ENCODE measurements around the gene ZNF142.
"Not testable (repeated sequence)": the region's sequence is repeated elsewhere in the genome, so short reads cannot be mapped to it uniquely, and the experiment has no call there.

Gene ZNF142, protein sequence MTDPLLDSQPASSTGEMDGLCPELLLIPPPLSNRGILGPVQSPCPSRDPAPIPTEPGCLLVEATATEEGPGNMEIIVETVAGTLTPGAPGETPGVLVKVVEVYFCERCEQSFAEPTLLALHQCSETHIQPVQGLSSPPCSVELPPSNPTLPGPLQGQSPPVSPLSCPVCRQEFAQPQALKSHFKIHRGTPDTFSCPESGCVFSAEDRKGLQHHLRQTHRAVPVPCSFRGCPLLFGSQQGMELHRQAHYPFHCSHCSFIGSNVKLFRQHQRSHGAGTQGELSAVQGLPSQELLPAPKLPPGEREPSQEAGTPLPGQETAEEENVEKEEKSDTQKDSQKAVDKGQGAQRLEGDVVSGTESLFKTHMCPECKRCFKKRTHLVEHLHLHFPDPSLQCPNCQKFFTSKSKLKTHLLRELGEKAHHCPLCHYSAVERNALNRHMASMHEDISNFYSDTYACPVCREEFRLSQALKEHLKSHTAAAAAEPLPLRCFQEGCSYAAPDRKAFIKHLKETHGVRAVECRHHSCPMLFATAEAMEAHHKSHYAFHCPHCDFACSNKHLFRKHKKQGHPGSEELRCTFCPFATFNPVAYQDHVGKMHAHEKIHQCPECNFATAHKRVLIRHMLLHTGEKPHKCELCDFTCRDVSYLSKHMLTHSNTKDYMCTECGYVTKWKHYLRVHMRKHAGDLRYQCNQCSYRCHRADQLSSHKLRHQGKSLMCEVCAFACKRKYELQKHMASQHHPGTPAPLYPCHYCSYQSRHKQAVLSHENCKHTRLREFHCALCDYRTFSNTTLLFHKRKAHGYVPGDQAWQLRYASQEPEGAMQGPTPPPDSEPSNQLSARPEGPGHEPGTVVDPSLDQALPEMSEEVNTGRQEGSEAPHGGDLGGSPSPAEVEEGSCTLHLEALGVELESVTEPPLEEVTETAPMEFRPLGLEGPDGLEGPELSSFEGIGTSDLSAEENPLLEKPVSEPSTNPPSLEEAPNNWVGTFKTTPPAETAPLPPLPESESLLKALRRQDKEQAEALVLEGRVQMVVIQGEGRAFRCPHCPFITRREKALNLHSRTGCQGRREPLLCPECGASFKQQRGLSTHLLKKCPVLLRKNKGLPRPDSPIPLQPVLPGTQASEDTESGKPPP (N-terminal part only)

GRCh38 chr2:218659258-218659987 is at the start of gene ZNF142, which contains the start of gene BCS1L:
Gene ZNF142, minus strand, starts transcription at chr2:218659623. Its CDS starts 3,194 bp downstream, at chr2:218656429.
Gene BCS1L, plus strand, starts transcription at chr2:218659683. Its CDS starts 1,305 bp downstream, at chr2:218660988.
- peak within 1 kb of the TSS; percentile 91 for H3K9ac ChIP-seq (ENCODE audit: low read depth, low read length)
- peak within 1 kb of the TSS; percentile 98 for H3K4me3 ChIP-seq (ENCODE audit: low read depth, low read length)
- no peaks in the 10 kb centered on the region for H3K27me3 ChIP-seq (ENCODE audit: control insufficient read depth, insufficient read depth, low read length)
- peaks cover 45% of the 10 kb centered on the region for H3K36me3 ChIP-seq (ENCODE audit: control insufficient read depth, insufficient read depth, low read length)
- H3K4me1 ChIP-seq (ENCODE audit: control insufficient read depth, insufficient read depth, low read length), result peaks cover 2% of the 10 kb centered on the region
- no peaks in the 10 kb centered on the region for H3K9me3 ChIP-seq (ENCODE audit: control insufficient read depth, insufficient read depth, low read length)

DNA sequence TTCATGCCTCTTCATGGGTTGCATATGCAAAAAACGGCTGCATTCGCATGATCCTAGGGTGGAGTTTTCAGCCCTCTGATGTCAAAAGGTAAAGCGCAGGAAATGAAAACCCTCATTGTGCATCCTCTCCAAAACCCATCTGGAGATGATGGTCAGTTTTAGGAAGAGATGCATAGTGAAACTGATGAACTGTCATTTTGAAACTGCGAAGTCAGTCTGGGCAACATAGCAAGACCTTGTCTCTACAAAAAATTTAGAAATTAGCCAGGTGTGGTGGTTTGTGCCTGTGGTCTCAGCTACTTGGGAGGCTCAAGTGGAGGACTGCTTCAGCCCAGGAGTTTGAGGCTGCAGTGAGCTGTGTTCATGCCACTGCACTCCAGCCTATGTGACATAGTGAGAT is 48.7 kb upstream of the ZNF142 start:
- H3K36me3 ChIP-seq (ENCODE audit: control insufficient read depth, insufficient read depth, low read length), result no peaks in the 10 kb centered on the region
- H3K4me1 ChIP-seq (ENCODE audit: control insufficient read depth, insufficient read depth, low read length), result no peaks in the 10 kb centered on the region
- no peaks in the 10 kb centered on the region for H3K9me3 ChIP-seq (ENCODE audit: control insufficient read depth, insufficient read depth, low read length)
- no peak overlapping the region for H3K4me3 ChIP-seq (ENCODE audit: low read depth, low read length)
- H3K27me3 ChIP-seq (ENCODE audit: control insufficient read depth, insufficient read depth, low read length), result no peaks in the 10 kb centered on the region
- no peak overlapping the region for H3K9ac ChIP-seq (ENCODE audit: low read depth, low read length)

DNA sequence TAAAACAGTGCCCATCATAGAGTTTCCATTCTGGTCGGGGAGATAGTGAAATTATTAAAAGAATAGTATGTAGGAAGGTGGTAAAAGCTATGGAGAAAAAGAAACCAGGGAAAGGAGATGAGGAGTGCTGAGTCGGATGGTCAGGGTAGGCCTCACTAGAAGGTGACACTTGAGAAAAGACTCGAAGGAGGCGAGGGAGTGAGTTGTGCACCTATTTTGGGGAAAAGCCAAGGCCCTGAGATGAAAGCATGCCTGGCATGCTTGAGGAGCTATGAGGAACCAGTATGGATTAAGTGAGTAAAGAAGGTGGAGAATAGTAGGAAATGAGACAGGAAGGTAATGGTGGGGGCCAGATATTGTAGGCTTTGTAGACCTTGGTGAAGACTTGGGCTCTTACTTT is 43.9 kb upstream of the ZNF142 start:
- Histone ChIP-seq H3K4me3 (ENCODE audit: low read depth, low read length) (no peak overlapping the region), H3K9me3 (ENCODE audit: control insufficient read depth, insufficient read depth, low read length) (no peaks in the 10 kb centered on the region), H3K9ac (ENCODE audit: low read depth, low read length) (no peak overlapping the region), H3K27me3 (ENCODE audit: control insufficient read depth, insufficient read depth, low read length) (no peaks in the 10 kb centered on the region), H3K36me3 (ENCODE audit: control insufficient read depth, insufficient read depth, low read length) (peaks cover 14% of the 10 kb centered on the region), H3K4me1 (ENCODE audit: control insufficient read depth, insufficient read depth, low read length) (no peaks in the 10 kb centered on the region)

GRCh38 chr2:218701806-218702205 is 42.4 kb upstream of the ZNF142 start:
- Histone ChIP-seq H3K4me1 (ENCODE audit: control insufficient read depth, insufficient read depth, low read length) (no peaks in the 10 kb centered on the region), H3K27me3 (ENCODE audit: control insufficient read depth, insufficient read depth, low read length) (no peaks in the 10 kb centered on the region), H3K4me3 (ENCODE audit: low read depth, low read length) (no peak overlapping the region), H3K36me3 (ENCODE audit: control insufficient read depth, insufficient read depth, low read length) (peaks cover 20% of the 10 kb centered on the region), H3K9ac (ENCODE audit: low read depth, low read length) (no peak overlapping the region), H3K9me3 (ENCODE audit: control insufficient read depth, insufficient read depth, low read length) (no peaks in the 10 kb centered on the region)

- peaks cover 22% of the 10 kb centered on the region for H3K36me3 ChIP-seq (ENCODE audit: control insufficient read depth, insufficient read depth, low read length)
Measured at GRCh38 chr2:218698885-218699284, 39.5 kb upstream of the ZNF142 start.

GRCh38 chr2:218694405-218695145 is 35.2 kb upstream of the ZNF142 start:
- Histone ChIP-seq H3K9me3 (ENCODE audit: control insufficient read depth, insufficient read depth, low read length) (no peaks in the 10 kb centered on the region), H3K9ac (ENCODE audit: low read depth, low read length) (no peak overlapping the region), H3K36me3 (ENCODE audit: control insufficient read depth, insufficient read depth, low read length) (peaks cover 32% of the 10 kb centered on the region)

More at GRCh38 chr2:218698885-218699284, 39.5 kb upstream of the ZNF142 start:
- no peak overlapping the region for H3K4me3 ChIP-seq (ENCODE audit: low read depth, low read length)
- no peak overlapping the region for H3K9ac ChIP-seq (ENCODE audit: low read depth, low read length)
- H3K9me3 ChIP-seq (ENCODE audit: control insufficient read depth, insufficient read depth, low read length), result no peaks in the 10 kb centered on the region
- H3K4me1 ChIP-seq (ENCODE audit: control insufficient read depth, insufficient read depth, low read length), result no peaks in the 10 kb centered on the region
- no peaks in the 10 kb centered on the region for H3K27me3 ChIP-seq (ENCODE audit: control insufficient read depth, insufficient read depth, low read length)

GRCh38 chr2:218691234-218691633 is 31.8 kb upstream of the ZNF142 start:
- peaks cover 19% of the 10 kb centered on the region for H3K36me3 ChIP-seq (ENCODE audit: control insufficient read depth, insufficient read depth, low read length)
- H3K9ac ChIP-seq (ENCODE audit: low read depth, low read length), result no peak overlapping the region
- H3K4me1 ChIP-seq (ENCODE audit: control insufficient read depth, insufficient read depth, low read length), result no peaks in the 10 kb centered on the region
- no peak overlapping the region for H3K4me3 ChIP-seq (ENCODE audit: low read depth, low read length)
- no peaks in the 10 kb centered on the region for H3K27me3 ChIP-seq (ENCODE audit: control insufficient read depth, insufficient read depth, low read length)
- no peaks in the 10 kb centered on the region for H3K9me3 ChIP-seq (ENCODE audit: control insufficient read depth, insufficient read depth, low read length)

More at GRCh38 chr2:218694405-218695145, 35.2 kb upstream of the ZNF142 start:
- no peaks in the 10 kb centered on the region for H3K4me1 ChIP-seq (ENCODE audit: control insufficient read depth, insufficient read depth, low read length)
- H3K4me3 ChIP-seq (ENCODE audit: low read depth, low read length), result no peak overlapping the region
- H3K27me3 ChIP-seq (ENCODE audit: control insufficient read depth, insufficient read depth, low read length), result no peaks in the 10 kb centered on the region

DNA sequence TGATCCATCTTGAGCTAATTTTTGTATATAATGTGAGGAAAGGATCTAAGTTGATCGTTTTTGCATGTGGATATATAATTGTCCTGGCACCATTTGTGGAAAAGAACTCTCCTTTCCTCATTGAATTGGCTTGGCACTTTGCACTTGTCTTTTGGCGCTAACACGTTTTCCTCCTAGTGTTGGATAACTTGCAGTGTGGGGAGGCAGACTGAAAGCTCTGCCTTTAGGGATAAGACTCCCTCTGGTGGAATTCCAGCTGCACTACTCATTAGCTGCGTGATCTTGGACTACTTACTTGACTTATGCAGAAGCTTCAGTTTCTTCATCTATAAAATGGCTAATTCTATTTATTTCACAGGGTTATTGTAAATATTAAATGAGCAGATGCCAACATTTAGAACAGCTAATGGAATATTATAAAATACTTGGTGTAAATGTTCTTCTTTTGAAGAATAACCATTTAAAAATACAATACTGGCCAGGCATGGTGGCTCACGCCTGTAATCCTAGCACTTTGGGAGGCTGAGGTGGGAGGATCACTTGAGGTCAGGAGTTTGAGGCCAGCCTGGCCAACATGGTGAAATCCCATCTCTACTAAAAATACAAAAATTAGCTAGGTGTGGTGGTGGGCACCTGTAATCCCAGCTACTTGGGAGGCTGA is 28.1 kb upstream of the ZNF142 start:
- not testable (repeated sequence) for H3K9ac ChIP-seq (ENCODE audit: low read depth, low read length)
- H3K36me3 ChIP-seq (ENCODE audit: control insufficient read depth, insufficient read depth, low read length), result peaks cover 13% of the 10 kb centered on the region

DNA sequence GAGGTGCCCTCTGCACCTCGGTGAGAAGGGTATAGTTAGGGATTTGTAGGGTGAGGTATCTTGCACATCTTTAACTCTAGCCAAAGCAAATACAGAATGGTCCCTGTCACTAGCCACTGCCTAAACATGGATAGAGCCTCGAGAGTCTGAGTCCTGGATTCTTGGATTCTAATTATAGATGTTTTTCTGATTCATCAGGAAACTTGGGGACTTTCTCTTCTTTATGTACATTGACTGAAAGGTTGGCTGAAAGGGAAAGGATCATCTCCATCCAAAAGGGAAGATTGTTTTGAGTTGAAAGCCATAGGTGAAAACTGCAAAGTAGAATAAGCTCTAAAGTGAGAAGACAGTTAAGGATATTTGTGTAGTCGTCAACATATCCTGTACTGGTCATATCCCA is 20.6 kb upstream of the ZNF142 start:
- Histone ChIP-seq H3K4me3 (ENCODE audit: low read depth, low read length) (no peak overlapping the region), H3K9ac (ENCODE audit: low read depth, low read length) (no peak overlapping the region), H3K36me3 (ENCODE audit: control insufficient read depth, insufficient read depth, low read length) (peaks cover 12% of the 10 kb centered on the region), H3K4me1 (ENCODE audit: control insufficient read depth, insufficient read depth, low read length) (no peaks in the 10 kb centered on the region), H3K9me3 (ENCODE audit: control insufficient read depth, insufficient read depth, low read length) (no peaks in the 10 kb centered on the region), H3K27me3 (ENCODE audit: control insufficient read depth, insufficient read depth, low read length) (no peaks in the 10 kb centered on the region)

More for the DNA sequence above, 28.1 kb upstream of the ZNF142 start:
- not testable (repeated sequence) for H3K4me3 ChIP-seq (ENCODE audit: low read depth, low read length); H3K4me1 ChIP-seq (ENCODE audit: control insufficient read depth, insufficient read depth, low read length); H3K9me3 ChIP-seq (ENCODE audit: control insufficient read depth, insufficient read depth, low read length); H3K27me3 ChIP-seq (ENCODE audit: control insufficient read depth, insufficient read depth, low read length)

- H3K36me3 ChIP-seq (ENCODE audit: control insufficient read depth, insufficient read depth, low read length), result peaks cover 9% of the 10 kb centered on the region
Measured at GRCh38 chr2:218679119-218679518, 19.7 kb upstream of the ZNF142 start.

More at GRCh38 chr2:218679119-218679518, 19.7 kb upstream of the ZNF142 start:
- no peak overlapping the region for H3K4me3 ChIP-seq (ENCODE audit: low read depth, low read length)
- no peaks in the 10 kb centered on the region for H3K9me3 ChIP-seq (ENCODE audit: control insufficient read depth, insufficient read depth, low read length)
- no peaks in the 10 kb centered on the region for H3K4me1 ChIP-seq (ENCODE audit: control insufficient read depth, insufficient read depth, low read length)
- no peaks in the 10 kb centered on the region for H3K27me3 ChIP-seq (ENCODE audit: control insufficient read depth, insufficient read depth, low read length)
- H3K9ac ChIP-seq (ENCODE audit: low read depth, low read length), result no peak overlapping the region
